ENCODE measurements around the gene SRP72.

Gene SRP72

DNA sequence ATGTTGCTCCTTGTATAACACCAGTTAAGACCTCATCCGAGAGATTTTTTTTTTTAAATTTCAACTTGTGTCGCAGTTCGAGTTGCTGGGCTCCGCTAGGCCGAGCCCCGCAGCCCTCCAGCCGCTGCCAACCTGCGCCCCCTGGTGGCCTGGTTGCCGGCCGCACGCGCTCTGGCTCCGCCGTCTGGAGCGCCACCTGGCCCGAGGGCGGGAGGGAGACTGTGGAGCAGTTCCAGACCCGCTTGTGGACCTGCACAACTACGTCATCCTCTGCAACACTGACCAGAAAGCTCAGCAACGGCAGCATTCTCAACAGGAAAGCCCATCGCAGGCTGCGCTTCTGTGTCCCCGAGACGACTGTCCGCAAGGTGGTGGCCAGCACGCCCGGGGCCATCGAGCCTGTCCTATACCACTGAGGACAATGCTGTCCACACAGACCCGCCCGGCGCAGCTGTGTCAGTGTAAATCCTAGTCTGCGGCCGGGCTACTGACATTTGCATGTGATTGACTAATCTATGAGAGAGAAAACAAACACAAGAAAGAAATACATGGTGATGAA is 77.2 kb downstream of the SRP72 start:
- peak; percentile 97 for DNase-seq (ENCODE audit: low read depth, low spot score)

DNA sequence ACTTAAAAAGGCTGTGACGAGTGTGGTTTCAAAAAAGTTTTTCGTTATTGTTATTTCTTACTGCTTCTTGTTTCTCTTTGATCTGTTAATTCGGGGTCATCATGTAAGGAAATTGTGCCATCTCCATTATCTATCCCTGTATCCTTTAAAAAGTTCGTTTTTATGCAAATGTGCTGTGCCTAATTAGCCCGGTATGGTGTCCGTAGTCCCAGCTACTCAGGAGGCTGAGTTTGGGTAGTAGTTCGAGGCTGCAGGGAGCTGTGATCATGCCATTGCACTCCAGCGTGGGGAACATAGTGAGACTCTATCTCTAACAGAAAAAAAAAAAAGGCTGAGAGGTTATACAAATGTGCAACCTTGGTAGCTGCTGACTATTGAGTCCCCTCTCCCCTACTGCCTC is 83.2 kb downstream of the SRP72 start:
- DNase-seq (ENCODE audit: low read depth, low spot score) = no peak

- no peak for DNase-seq (ENCODE audit: low read depth, low spot score)
Observed at GRCh38 chr4:56551516-56551915, 84.1 kb downstream of the SRP72 start.

DNA sequence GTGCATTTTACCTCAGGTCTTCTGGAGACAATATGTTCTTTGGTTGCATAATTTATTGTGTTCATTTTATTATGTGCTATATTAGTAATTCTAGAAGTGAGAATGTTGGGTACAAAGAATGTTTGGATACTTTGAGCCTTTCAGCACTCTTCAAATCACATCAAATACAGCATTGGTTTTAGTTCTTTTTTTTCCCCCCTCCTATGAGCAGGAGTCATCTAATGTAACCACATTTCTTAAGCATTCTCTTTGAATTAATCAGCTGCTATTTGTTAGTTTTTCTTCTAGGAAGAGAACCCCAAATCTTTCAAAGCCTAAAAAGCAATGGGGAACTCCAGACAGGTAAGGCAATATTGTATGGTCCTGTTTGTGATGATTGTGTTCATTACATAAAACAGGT is 84.9 kb downstream of the SRP72 start:
- no peak for DNase-seq (ENCODE audit: low read depth, low spot score)
